22Rv1 (cell line): ENCODE data around the gene FHIP1A.

Experiments used
- CTCF ChIP-seq: fragments of 450-650 bp; IDR thresholded peaks from 2 replicates; pipeline ENCODE4 v1.5.1; 2017; ENCODE audit warnings: mild to moderate bottlenecking
- ZFX ChIP-seq: fragments of 450-650 bp; IDR thresholded peaks from 2 replicates; pipeline ENCODE4 v1.6.1; 2017; ENCODE audit warnings: antibody characterized with exemption, borderline replicate concordance

GRCh38 chr4:151436093-151436518 is 27.1 kb downstream of the FHIP1A start:
- TF ChIP-seq CTCF (no peak), ZFX (no peak)
